ENCODE measurements around the gene TSHZ2.
"Not testable (repeated sequence)": the region's sequence is repeated elsewhere in the genome, so short reads cannot be mapped to it uniquely, and the experiment has no call there.

The TSHZ2 gene

GRCh38 chr20:53463101-53463972 lies 491.2 kb downstream of the TSHZ2 start:
- no peak for DNase-seq (ENCODE audit: low spot score)

DNA sequence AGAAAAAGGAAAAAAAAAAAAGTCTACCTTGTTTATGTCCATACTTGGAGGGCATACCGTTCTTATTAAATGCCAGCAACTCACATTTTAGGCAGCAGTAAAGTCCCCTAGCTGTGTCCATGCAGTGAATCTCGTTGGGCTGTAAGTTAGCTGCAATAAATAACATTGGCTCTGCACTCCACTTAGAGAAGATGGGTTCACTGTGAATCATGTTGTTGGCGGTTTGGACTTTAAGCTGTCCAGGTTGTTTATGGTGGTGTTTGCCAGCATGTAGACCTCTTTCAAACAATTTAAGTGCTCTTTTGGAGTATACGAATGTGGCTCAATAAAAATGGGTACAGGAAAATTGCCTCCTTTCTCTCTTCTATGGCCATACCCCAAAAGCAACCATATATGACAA lies 494.1 kb downstream of the TSHZ2 start:
- DNase-seq (ENCODE audit: low spot score): no peak

DNA sequence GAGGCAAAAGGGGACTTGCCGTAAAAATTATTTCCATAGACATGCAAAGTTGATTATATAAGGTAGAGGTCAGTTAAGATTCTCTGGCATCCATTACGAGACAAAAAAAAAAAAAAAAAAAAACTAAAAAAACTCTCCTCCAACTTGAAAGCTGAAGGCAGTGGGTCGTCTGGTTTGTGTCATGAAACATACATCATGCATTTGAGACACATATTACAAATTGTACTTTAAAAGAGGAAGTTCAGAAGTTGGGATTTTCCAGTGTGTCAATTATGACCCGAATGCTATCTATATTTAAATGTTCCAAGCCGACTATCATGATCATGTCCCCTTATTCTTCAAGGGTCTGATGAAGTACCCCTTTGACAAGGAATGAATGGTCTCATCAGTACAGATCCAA lies 496.4 kb downstream of the TSHZ2 start:
- no peak for DNase-seq (ENCODE audit: low spot score)

- not testable (repeated sequence) for DNase-seq (ENCODE audit: low spot score)
Observed at GRCh38 chr20:53472859-53473258, 500.7 kb downstream of the TSHZ2 start.

DNA sequence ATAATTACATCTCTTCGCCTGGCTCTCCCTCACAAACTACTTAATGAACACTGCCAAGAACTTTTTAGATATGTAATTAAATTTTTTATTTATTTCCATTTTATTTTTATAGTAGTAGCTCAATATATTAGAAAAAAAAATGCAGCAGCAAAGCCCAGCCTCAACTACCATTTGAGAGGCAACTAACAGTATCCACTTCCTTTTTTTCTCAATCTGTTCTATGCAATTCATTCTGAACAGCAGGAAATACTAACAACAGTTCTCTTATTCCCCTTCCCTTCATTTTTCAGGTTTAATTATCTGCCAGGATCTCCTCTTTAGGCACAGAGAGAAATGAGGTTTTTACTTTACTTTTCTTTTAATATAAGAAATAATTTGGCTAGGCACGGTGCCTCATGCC lies 508.8 kb downstream of the TSHZ2 start:
- no peak for DNase-seq (ENCODE audit: low spot score)

- no peak for DNase-seq (ENCODE audit: low spot score)
Observed at GRCh38 chr20:53487461-53488200, 515.5 kb downstream of the TSHZ2 start.

DNA sequence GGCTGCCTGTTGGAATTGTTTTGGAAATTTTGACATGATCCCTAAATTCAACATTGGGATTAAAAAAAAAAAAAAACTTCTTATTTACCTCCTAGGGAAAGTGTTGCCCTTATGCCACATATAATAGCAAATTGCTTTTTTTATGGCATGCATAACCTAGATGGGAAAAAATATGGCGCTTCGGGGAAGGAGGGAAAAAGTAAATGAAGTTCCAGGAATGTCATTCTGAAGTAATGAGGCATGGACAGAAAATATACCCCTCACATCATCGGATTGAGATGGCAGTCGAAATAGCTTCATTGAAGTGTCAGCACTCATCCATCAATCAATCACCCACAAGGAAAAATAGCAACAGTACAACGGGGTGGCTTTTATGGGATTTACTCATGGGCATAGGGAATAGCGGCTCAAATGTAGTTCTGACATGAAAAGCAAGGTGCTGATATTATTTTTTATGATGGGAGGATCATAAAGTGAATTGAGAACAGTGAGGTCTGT lies 516.7 kb downstream of the TSHZ2 start:
- no peak for DNase-seq (ENCODE audit: low spot score)

- DNase-seq (ENCODE audit: low spot score): no peak
Observed at GRCh38 chr20:53489528-53489927, 517.4 kb downstream of the TSHZ2 start.

- DNase-seq (ENCODE audit: low spot score): no peak
Observed at GRCh38 chr20:53490620-53491019, 518.5 kb downstream of the TSHZ2 start.

DNA sequence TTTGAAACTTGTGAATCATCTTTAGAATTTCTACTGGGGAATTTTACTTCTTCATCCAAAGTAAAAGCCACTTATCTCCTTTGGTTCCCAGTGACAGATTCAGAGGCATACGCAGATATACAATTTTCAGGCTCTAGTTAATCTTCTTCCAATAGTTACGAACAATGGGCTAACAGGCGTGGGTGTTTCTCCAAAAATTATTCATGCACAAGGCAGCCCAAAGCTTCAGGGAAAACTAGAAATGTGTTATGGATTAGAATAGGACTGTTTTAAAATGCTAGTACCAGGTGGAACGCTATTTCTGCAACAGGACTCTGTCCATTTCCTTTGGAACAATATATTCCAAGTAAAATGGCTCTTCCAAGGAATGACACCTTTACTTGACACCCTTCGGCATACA lies 519.3 kb downstream of the TSHZ2 start:
- no peak for DNase-seq (ENCODE audit: low spot score)

- no peak for DNase-seq (ENCODE audit: low spot score)
Observed at GRCh38 chr20:53492212-53492611, 520.1 kb downstream of the TSHZ2 start.

GRCh38 chr20:53493311-53493857 lies 521.2 kb downstream of the TSHZ2 start:
- no peak for DNase-seq (ENCODE audit: low spot score)

DNA sequence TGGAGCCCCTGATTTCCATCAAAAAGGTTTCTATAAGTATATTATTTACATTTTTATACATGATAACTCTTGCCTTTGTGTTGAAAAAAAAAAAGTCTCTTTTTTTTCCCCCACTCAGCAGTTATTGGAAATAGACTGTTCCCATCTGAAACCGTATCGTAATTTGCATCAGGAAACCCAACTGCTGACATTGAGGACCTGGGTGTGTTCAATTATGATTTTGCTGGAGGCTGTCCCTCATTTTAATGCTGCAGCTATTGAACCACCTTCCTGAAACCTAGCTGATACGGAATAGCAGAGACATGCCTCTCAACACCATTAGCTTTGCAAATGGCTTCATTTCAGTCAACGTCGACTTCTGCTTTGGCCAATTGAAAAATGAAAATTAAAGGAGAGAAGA lies 522.6 kb downstream of the TSHZ2 start:
- DNase-seq (ENCODE audit: low spot score): no peak

DNA sequence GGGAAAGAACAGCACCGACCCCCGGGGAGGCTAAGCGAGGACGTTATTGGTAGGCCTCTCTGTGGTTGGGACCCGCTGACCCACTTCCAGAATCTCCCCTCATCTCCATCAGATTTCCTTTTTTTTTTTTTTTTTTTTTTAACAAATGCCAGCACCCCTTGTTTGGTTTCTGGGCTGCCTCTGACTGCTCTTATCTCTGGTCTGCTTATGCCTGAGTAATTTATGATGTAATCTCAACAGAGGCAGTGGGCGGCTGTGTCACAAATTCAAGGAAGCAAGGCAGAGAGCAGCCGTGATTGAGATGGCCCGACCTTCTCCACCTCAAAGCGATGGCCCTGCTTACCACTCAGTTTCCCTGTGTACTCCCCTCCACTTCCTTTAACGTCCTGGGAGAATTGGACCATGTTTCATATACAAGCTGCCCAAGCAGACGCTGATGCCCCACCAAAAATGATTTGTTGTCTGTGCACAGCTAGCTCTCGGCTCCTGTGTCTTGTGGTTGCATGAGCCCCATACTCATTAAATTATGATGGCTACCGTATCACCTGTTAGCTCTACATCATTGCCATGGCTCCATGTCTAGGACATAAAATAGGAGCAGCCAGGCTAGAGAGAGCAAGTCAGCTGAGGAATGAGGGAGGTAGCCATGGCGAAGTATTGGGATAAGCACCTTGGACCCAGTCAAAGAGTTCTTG lies 523.4 kb downstream of the TSHZ2 start:
- no peak for DNase-seq (ENCODE audit: low spot score)

- no peak for DNase-seq (ENCODE audit: low spot score)
Observed at GRCh38 chr20:53497246-53497645, 525.1 kb downstream of the TSHZ2 start.

DNA sequence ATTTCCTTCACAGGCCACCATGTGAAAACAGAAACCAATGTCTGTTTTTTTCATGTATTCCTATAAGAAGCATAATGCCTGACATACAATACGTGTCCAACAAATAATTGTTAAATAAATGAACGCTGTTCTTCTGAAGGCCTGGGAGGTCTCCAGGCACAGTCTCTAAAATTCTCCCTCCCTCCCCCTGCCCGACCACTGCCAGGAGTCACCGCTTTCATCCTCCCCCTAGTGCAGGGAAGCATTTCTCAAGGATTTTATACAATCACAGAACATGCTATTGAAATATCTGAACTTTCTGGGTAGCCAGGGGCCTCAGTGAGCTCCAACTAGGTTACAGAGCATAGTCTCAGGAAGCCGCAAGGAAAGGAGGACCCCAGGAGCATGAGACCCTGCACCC lies 526.2 kb downstream of the TSHZ2 start:
- DNase-seq (ENCODE audit: low spot score): no peak

GRCh38 chr20:53500651-53501050 lies 528.5 kb downstream of the TSHZ2 start:
- DNase-seq (ENCODE audit: low spot score): no peak

- peak; percentile 35 for DNase-seq (ENCODE audit: low spot score)
Observed at GRCh38 chr20:53502820-53503219, 530.7 kb downstream of the TSHZ2 start.

DNA sequence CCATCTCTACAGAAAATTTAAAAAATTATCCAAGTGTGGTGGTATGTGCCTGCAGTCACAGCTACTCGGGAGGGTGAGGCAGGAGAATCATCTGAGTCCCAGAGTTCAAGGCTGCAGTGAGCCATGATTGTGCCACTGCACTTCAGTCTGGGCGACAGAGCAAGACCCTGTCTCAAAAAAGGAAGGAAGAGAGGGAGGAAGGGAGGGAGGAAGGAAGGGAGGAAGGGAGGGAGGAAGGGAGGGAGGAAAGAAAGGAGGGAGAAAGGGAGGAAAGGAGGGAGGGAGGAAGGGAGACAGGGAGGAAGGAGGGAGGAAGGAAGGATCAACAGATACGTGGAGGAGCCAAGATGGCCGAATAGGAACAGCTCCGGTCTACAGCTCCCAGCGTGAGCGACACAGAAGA lies 531.4 kb downstream of the TSHZ2 start:
- no peak for DNase-seq (ENCODE audit: low spot score)

- not testable (repeated sequence) for DNase-seq (ENCODE audit: low spot score)
Observed at GRCh38 chr20:53504106-53504505, 531.9 kb downstream of the TSHZ2 start.

GRCh38 chr20:53510262-53510661 lies 538.1 kb downstream of the TSHZ2 start:
- DNase-seq (ENCODE audit: low spot score): no peak

DNA sequence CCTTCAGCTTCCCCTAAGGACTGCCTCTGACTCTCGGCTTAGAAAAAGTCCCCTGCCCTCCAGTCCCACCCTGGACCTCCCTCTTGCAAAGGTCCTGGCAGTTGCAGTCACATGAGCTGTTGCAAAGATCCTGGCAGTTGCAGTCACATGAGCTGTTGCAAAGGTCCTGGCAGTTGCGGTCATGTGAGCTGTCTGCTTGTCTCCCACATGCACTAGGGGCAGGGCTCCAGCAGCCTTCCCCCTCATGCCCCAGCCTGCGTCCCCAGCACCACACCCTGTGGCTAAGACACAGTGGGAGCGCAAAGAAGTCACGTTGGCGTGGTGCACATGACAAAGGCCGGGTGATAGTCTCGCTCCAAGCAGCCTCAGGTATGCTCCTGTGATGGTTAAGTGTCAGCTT lies 538.5 kb downstream of the TSHZ2 start:
- DNase-seq (ENCODE audit: low spot score): no peak

Data from D341Med (cell line).